Measurements from ENCODE around the gene CFAP90.

The CFAP90 gene

GRCh38 chr5:7842531-7842930, 8.4 kb downstream of the CFAP90 start:
- Histone ChIP-seq H3K9ac (ENCODE audit: low read length) (no peak overlapping the region), H3K79me2 (ENCODE audit: insufficient read depth, low read length) (no peaks in the 10 kb centered on the region), H2AFZ (ENCODE audit: low read depth, low read length, severe bottlenecking) (no peak overlapping the region), H3K36me3 (ENCODE audit: low read length) (no peaks in the 10 kb centered on the region), H4K20me1 (ENCODE audit: low read depth, low read length) (no peaks in the 10 kb centered on the region), H3K27me3 (ENCODE audit: low read length) (no peaks in the 10 kb centered on the region), H3K9me3 (ENCODE audit: insufficient read depth, low read length) (no peaks in the 10 kb centered on the region), H3K4me2 (ENCODE audit: low read depth, low read length, poor library complexity, severe bottlenecking) (no peak overlapping the region), H3F3A (ENCODE audit: insufficient read depth) (no peaks in the 10 kb centered on the region), H3K4me3 (ENCODE audit: insufficient read depth, low read length, poor library complexity, severe bottlenecking) (no peak overlapping the region), H3K9me2 (replicated peaks; ENCODE audit: insufficient read depth, low read length) (no peaks in the 10 kb centered on the region), H3K27ac (ENCODE audit: low read depth, low read length) (no peak overlapping the region)
- TF ChIP-seq CTCF (IDR thresholded peaks at IDR 0.05; ENCODE audit: insufficient read depth, low read length, poor library complexity, severe bottlenecking) (no peak), EZH2phosphoT487 (conservative IDR thresholded peaks at IDR 0.05; ENCODE audit: low read length) (no peak)

GRCh38 chr5:7837403-7837802, 13.5 kb downstream of the CFAP90 start:
- Histone ChIP-seq H3K79me2 (ENCODE audit: insufficient read depth, low read length) (no peaks in the 10 kb centered on the region), H2AFZ (ENCODE audit: low read depth, low read length, severe bottlenecking) (no peak overlapping the region), H3K9ac (ENCODE audit: low read length) (no peak overlapping the region), H3K27ac (ENCODE audit: low read depth, low read length) (no peak overlapping the region), H3F3A (ENCODE audit: insufficient read depth) (no peaks in the 10 kb centered on the region), H3K27me3 (ENCODE audit: low read length) (no peaks in the 10 kb centered on the region), H3K36me3 (ENCODE audit: low read length) (no peaks in the 10 kb centered on the region), H3K4me2 (ENCODE audit: low read depth, low read length, poor library complexity, severe bottlenecking) (no peak overlapping the region), H4K20me1 (ENCODE audit: low read depth, low read length) (no peaks in the 10 kb centered on the region), H3K9me3 (ENCODE audit: insufficient read depth, low read length) (no peaks in the 10 kb centered on the region), H3K4me3 (ENCODE audit: insufficient read depth, low read length, poor library complexity, severe bottlenecking) (no peak overlapping the region), H3K9me2 (replicated peaks; ENCODE audit: insufficient read depth, low read length) (no peaks in the 10 kb centered on the region)
- TF ChIP-seq EZH2phosphoT487 (conservative IDR thresholded peaks at IDR 0.05; ENCODE audit: low read length) (no peak), CTCF (IDR thresholded peaks at IDR 0.05; ENCODE audit: insufficient read depth, low read length, poor library complexity, severe bottlenecking) (no peak)

GRCh38 chr5:7834982-7835381, 16.0 kb downstream of the CFAP90 start:
- Histone ChIP-seq H3F3A (ENCODE audit: insufficient read depth) (no peaks in the 10 kb centered on the region), H3K9me3 (ENCODE audit: insufficient read depth, low read length) (no peaks in the 10 kb centered on the region), H3K9ac (ENCODE audit: low read length) (no peak overlapping the region), H3K9me2 (replicated peaks; ENCODE audit: insufficient read depth, low read length) (no peaks in the 10 kb centered on the region), H3K36me3 (ENCODE audit: low read length) (no peaks in the 10 kb centered on the region), H4K20me1 (ENCODE audit: low read depth, low read length) (no peaks in the 10 kb centered on the region), H3K27ac (ENCODE audit: low read depth, low read length) (no peak overlapping the region), H3K27me3 (ENCODE audit: low read length) (no peaks in the 10 kb centered on the region), H3K79me2 (ENCODE audit: insufficient read depth, low read length) (no peaks in the 10 kb centered on the region), H2AFZ (ENCODE audit: low read depth, low read length, severe bottlenecking) (no peak overlapping the region), H3K4me3 (ENCODE audit: insufficient read depth, low read length, poor library complexity, severe bottlenecking) (no peak overlapping the region), H3K4me2 (ENCODE audit: low read depth, low read length, poor library complexity, severe bottlenecking) (no peak overlapping the region)
- TF ChIP-seq CTCF (IDR thresholded peaks at IDR 0.05; ENCODE audit: insufficient read depth, low read length, poor library complexity, severe bottlenecking) (no peak), EZH2phosphoT487 (conservative IDR thresholded peaks at IDR 0.05; ENCODE audit: low read length) (no peak)
